Loucy (cell line): Measurements from ENCODE around the gene ZNF609.

Experiments used
- CTCF ChIP-seq: fragments of 200-600 bp; sonication (generic); conservative IDR thresholded peaks from 2 replicates; pipeline ENCODE4 v1.5.1; 2014; ENCODE audit warnings: mild to moderate bottlenecking, antibody characterized with exemption, low read length
- EZH2phosphoT487 ChIP-seq: fragments of 200-600 bp; IDR thresholded peaks from 2 replicates; pipeline ENCODE4 v1.6.1; 2018; ENCODE audit warnings: antibody characterized with exemption, mild to moderate bottlenecking, moderate library complexity, borderline replicate concordance

DNA sequence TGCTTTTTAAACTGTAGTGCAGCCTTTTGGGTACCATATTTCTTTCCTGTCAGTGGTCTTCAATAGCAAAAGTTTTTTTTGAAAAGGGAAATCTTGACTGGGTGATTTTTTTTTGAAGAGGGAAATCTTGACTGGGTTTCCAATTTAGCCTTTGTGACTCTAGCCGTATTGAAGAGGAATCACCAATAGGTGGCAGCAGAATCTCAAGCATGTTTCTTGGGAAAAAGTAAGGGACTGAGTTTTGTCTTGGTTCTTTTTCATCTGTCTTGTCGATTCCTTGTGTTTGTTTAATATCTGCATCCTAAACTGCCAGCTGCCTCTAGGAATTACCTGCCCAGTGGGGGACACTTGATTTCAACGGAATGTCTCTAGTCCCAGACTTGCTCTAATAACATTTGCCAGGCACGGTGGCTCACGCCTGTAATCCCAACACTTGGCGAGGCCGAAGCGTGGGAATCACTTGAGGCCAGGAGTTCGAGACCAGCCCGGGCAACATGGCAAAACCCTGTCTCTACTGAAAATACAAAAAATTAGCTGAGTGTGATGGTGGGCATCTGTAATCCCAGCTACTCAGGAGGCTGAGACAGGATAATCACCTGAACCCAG is 225.9 kb downstream of the ZNF609 start:
- peak; percentile 82 for TF ChIP-seq CTCF
- no peak for TF ChIP-seq EZH2phosphoT487
